CD14-positive monocyte (primary cell): Measurements from ENCODE around the gene DDX18. TPM values are rescaled to one million over a fixed set of nuclear protein-coding genes. Genes with fewer than 3 reads are reported as not detected.

Experiments used
- DNase-seq, 3 donors: peaks; one replicate each; pipeline ENCODE4 v3.0.0-alpha.2; 2011 to 2022
- H2AFZ ChIP-seq: 2 replicates; pipeline ENCODE4 v1.6.0; 2012; ENCODE audit warnings: mild to moderate bottlenecking, low read depth, low read length, inconsistent platforms; ENCODE audit not compliant: insufficient read depth, poor library complexity, severe bottlenecking
- H3K27ac ChIP-seq, 2 donors: 1 replicate in 1 of 2; 2 replicates in 1 of 2; pipeline ENCODE4 v1.5.1; 2012 to 2013; ENCODE audit warnings: low read length in 2 of 2, control low read depth in 1 of 2, inconsistent platforms in 1 of 2, low read depth in 1 of 2, mild to moderate bottlenecking in 1 of 2
- H3K27me3 ChIP-seq, 2 donors: one replicate each; pipeline versions ENCODE4 v1.6.0 to v1.6.1; 2011 to 2013; ENCODE audit warnings: low read length in 2 of 2; ENCODE audit not compliant: control insufficient read depth in 2 of 2, insufficient read depth in 2 of 2
- H3K36me3 ChIP-seq, 2 donors: replicated peaks in 1 of 2; 1 replicate in 1 of 2; 2 replicates in 1 of 2; pipeline versions ENCODE4 v1.5.1 to v1.6.1; 2012 to 2013; ENCODE audit warnings: low read length in 2 of 2, control low read depth in 1 of 2, inconsistent platforms in 1 of 2, mild to moderate bottlenecking in 1 of 2; ENCODE audit not compliant: insufficient read depth in 2 of 2, control insufficient read depth in 1 of 2
- H3K4me1 ChIP-seq, 2 donors: 1 replicate in 1 of 2; 2 replicates in 1 of 2; pipeline versions ENCODE4 v1.5.1 to v1.6.1; 2012 to 2013; ENCODE audit warnings: low read length in 2 of 2, control low read depth in 1 of 2, inconsistent platforms in 1 of 2, mild to moderate bottlenecking in 1 of 2, moderate library complexity in 1 of 2; ENCODE audit not compliant: insufficient read depth in 2 of 2, control insufficient read depth in 1 of 2
- H3K4me2 ChIP-seq: replicated peaks from 2 replicates; pipeline ENCODE3; 2012; ENCODE audit warnings: low read length, moderate library complexity, mild to moderate bottlenecking; ENCODE audit not compliant: poor library complexity, severe bottlenecking; ENCODE audit errors: extremely low read depth
- H3K4me3 ChIP-seq, 3 experiments: fragments of 200-600 bp in 1 of 3; sonication (generic) in 1 of 3; replicated peaks in 1 of 3; 1 replicate in 2 of 3; 2 replicates in 1 of 3; pipeline ENCODE4 v1.5.1; 2011 to 2013; ENCODE audit warnings: low read length in 3 of 3, mild to moderate bottlenecking in 3 of 3, control low read depth in 2 of 3, low read depth in 2 of 3, inconsistent platforms in 1 of 3, moderate library complexity in 1 of 3
- H3K79me2 ChIP-seq: 2 replicates; pipeline ENCODE4 v1.6.0; 2012; ENCODE audit warnings: mild to moderate bottlenecking, control low read depth, inconsistent platforms, low read length, moderate library complexity; ENCODE audit not compliant: insufficient read depth
- H3K9ac ChIP-seq: 2 replicates; pipeline ENCODE4 v1.6.0; 2017; ENCODE audit warnings: low read length, mild to moderate bottlenecking; ENCODE audit not compliant: insufficient read depth, poor library complexity, severe bottlenecking
- H3K9me3 ChIP-seq, 2 donors: replicated peaks in 1 of 2; 1 replicate in 1 of 2; 2 replicates in 1 of 2; pipeline versions ENCODE4 v1.5.1 to v1.6.1; 2012 to 2013; ENCODE audit warnings: low read length in 2 of 2, control low read depth in 1 of 2; ENCODE audit not compliant: control insufficient read depth in 1 of 2, insufficient read depth in 1 of 2
- H4K20me1 ChIP-seq: 2 replicates; pipeline ENCODE4 v1.6.0; 2012; ENCODE audit warnings: mild to moderate bottlenecking, low read length, control low read depth, moderate library complexity; ENCODE audit not compliant: insufficient read depth
- H3K27ac Mint-ChIP-seq, 7 donors: one replicate each; pipeline ENCODE4 v1.8.0; 2020; ENCODE audit warnings: mild to moderate bottlenecking in 7 of 7, mixed read lengths in 7 of 7, moderate library complexity in 6 of 7, inconsistent platforms in 2 of 7
- H3K27me3 Mint-ChIP-seq, 3 donors: one replicate each; pipeline ENCODE4 v1.8.0; 2021 to 2022; ENCODE audit warnings: low read depth in 3 of 3, mild to moderate bottlenecking in 3 of 3, mixed read lengths in 3 of 3, moderate library complexity in 3 of 3, inconsistent platforms in 1 of 3
- H3K36me3 Mint-ChIP-seq, 2 donors: one replicate each; pipeline ENCODE4 v1.8.0; 2020; ENCODE audit warnings: mixed read lengths in 2 of 2, inconsistent platforms in 1 of 2, mild to moderate bottlenecking in 1 of 2
- H3K4me1 Mint-ChIP-seq: one replicate; pipeline ENCODE4 v1.8.0; 2020; ENCODE audit warnings: mild to moderate bottlenecking, mixed read lengths
- H3K4me3 Mint-ChIP-seq, 2 donors: one replicate each; pipeline ENCODE4 v1.8.0; 2020; ENCODE audit warnings: mild to moderate bottlenecking in 2 of 2, mixed read lengths in 2 of 2, moderate library complexity in 1 of 2
- H3K9me3 Mint-ChIP-seq, 7 donors: one replicate each; pipeline ENCODE4 v1.8.0; 2020 to 2022; ENCODE audit warnings: mixed read lengths in 7 of 7, mild to moderate bottlenecking in 6 of 7, moderate library complexity in 6 of 7, inconsistent platforms in 2 of 7
- intact Hi-C, 2 donors: fragments of 100-400 bp; cut with micrococcal nuclease; formaldehyde crosslinking; loops; one replicate each; pipeline versions ENCODE4 v1.15.0 to v1.15.1; 2023
- polyA plus RNA-seq, 3 donors: library from polyadenylated mRNA; depleted of rRNA in 1 of 3; unstranded in 2 of 3; stranded (reverse) in 1 of 3; fragments of 300-500 nt in 2 of 3; fragments of >200 nt in 1 of 3; fragmentation: Illumina TruSeq in 2 of 3; gene quantifications; 1 replicate in 2 of 3; 2 replicates in 1 of 3; pipeline ENCODE4 v1.2.3, GENCODE V29; 2012 to 2021
- TF ChIP-seq, protein P1 (sequence below): fragments of 200-600 bp; IDR thresholded peaks from one replicate; pipeline ENCODE4 v1.8.0; 2022; ENCODE audit warnings: antibody characterized with exemption, mild to moderate bottlenecking

Gene DDX18
- polyA plus RNA-seq, 3 donors: 19.1 to 21.1 (median 19.7) TPM

DNA sequence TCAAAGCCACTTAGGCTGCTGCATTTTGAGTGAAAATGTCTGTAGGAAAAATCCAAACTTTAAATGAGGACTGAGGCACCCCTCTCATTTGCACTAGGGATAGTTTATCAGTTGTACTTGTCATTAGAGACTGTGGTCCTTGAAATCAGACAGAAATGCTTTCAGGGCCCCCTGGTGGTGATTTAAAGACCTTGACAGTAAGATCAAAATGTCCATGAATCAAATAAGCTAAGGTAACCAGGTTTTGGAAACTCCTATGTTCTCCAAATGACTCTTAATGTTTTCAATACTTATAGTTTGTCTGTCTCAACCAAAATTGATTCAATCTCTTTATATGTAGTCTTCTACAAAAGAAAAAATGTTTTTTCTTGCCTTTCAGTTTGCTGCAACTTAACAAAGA is 28.8 kb upstream of the DDX18 start:
- Histone ChIP-seq H4K20me1 (no peaks in the 10 kb centered on the region), H2AFZ (no peak overlapping the region), H3K79me2 (no peaks in the 10 kb centered on the region), H3K27ac (no peak overlapping the region), H3K4me1 (no peaks in the 10 kb centered on the region), H3K4me2 (no peak overlapping the region), H3K9me3 (no peaks in the 10 kb centered on the region), H3K9ac (no peak overlapping the region), H3K36me3 (no peaks in the 10 kb centered on the region), H3K4me3 (no peak overlapping the region), H3K27me3 (no peaks in the 10 kb centered on the region)
- Mint-ChIP-seq H3K4me3 (no peak overlapping the region), H3K36me3 (no peaks in the 10 kb centered on the region), H3K4me1 (no peaks in the 10 kb centered on the region), H3K9me3 (peaks cover 0 to 4% (median 0%) of the 10 kb centered on the region in 7 donors), H3K27me3 (peaks cover 0 to 2% (median 0%) of the 10 kb centered on the region in 3 donors), H3K27ac (no peak overlapping the region)
- peak in 2 of 3 donors; percentile 20 to 24 for DNase-seq
- intact Hi-C loops: no loop called here
- TF ChIP-seq, protein P1, sequence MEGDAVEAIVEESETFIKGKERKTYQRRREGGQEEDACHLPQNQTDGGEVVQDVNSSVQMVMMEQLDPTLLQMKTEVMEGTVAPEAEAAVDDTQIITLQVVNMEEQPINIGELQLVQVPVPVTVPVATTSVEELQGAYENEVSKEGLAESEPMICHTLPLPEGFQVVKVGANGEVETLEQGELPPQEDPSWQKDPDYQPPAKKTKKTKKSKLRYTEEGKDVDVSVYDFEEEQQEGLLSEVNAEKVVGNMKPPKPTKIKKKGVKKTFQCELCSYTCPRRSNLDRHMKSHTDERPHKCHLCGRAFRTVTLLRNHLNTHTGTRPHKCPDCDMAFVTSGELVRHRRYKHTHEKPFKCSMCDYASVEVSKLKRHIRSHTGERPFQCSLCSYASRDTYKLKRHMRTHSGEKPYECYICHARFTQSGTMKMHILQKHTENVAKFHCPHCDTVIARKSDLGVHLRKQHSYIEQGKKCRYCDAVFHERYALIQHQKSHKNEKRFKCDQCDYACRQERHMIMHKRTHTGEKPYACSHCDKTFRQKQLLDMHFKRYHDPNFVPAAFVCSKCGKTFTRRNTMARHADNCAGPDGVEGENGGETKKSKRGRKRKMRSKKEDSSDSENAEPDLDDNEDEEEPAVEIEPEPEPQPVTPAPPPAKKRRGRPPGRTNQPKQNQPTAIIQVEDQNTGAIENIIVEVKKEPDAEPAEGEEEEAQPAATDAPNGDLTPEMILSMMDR: peak; percentile 82

DNA sequence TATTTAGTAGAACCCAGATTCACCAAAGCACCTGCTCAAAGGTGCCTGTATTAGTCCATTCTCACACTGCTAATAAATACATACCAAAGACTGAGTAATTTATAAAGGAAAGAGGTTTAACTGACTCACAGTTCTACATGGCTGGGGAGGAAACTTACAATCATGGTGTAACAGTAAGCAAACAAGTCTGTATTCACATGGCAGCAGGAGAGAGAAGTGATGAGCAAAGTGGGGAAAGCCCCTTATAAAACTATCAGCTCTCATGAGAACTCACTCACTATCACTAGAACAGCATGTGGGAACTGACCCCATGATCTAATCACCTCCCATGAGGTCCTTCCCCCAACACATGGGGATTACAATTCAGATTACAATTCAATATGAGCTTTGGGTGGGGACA is 28.0 kb upstream of the DDX18 start:
- Mint-ChIP-seq H3K27ac (no peak overlapping the region), H3K4me1 (no peaks in the 10 kb centered on the region), H3K4me3 (no peak overlapping the region), H3K36me3 (no peaks in the 10 kb centered on the region), H3K9me3 (peaks cover 0 to 4% (median 0%) of the 10 kb centered on the region in 7 donors), H3K27me3 (peaks cover 0 to 2% (median 2%) of the 10 kb centered on the region in 3 donors)
- Histone ChIP-seq H3K9me3 (no peaks in the 10 kb centered on the region), H4K20me1 (no peaks in the 10 kb centered on the region), H3K36me3 (no peaks in the 10 kb centered on the region), H3K79me2 (no peaks in the 10 kb centered on the region), H2AFZ (no peak overlapping the region), H3K27ac (no peak overlapping the region), H3K27me3 (no peaks in the 10 kb centered on the region), H3K9ac (no peak overlapping the region), H3K4me2 (no peak overlapping the region), H3K4me1 (no peaks in the 10 kb centered on the region), H3K4me3 (no peak overlapping the region)
- intact Hi-C loops: no loop called here
- TF ChIP-seq, protein P1: no peak
- DNase-seq: peak in 1 of 3 donors; percentile 32
